Measurements from ENCODE around the gene BCAT1. TPM values are rescaled to one million over a fixed set of nuclear protein-coding genes. Genes with fewer than 3 reads are reported as not detected.
"Not testable (repeated sequence)": the region's sequence is repeated elsewhere in the genome, so short reads cannot be mapped to it uniquely, and the experiment has no call there.

The BCAT1 gene
- total RNA-seq, 2 experiments from 2014 or later = 53.3 to 55.6 TPM

GRCh38 chr12:24943947-24944600 lies 4.8 kb downstream of the BCAT1 start:
- no peak for ATAC-seq
- intact Hi-C loops (cut with micrococcal nuclease) = no loop called here
- TF ChIP-seq, protein P1, sequence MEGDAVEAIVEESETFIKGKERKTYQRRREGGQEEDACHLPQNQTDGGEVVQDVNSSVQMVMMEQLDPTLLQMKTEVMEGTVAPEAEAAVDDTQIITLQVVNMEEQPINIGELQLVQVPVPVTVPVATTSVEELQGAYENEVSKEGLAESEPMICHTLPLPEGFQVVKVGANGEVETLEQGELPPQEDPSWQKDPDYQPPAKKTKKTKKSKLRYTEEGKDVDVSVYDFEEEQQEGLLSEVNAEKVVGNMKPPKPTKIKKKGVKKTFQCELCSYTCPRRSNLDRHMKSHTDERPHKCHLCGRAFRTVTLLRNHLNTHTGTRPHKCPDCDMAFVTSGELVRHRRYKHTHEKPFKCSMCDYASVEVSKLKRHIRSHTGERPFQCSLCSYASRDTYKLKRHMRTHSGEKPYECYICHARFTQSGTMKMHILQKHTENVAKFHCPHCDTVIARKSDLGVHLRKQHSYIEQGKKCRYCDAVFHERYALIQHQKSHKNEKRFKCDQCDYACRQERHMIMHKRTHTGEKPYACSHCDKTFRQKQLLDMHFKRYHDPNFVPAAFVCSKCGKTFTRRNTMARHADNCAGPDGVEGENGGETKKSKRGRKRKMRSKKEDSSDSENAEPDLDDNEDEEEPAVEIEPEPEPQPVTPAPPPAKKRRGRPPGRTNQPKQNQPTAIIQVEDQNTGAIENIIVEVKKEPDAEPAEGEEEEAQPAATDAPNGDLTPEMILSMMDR (IDR thresholded peaks at IDR 0.05) = no peak
- H3K9me3 Mint-ChIP-seq = no peaks in the 10 kb centered on the region
- no peak overlapping the region for H3K27ac Mint-ChIP-seq
- no peak for DNase-seq
- POLR2A ChIA-PET = no interaction called here
- H3K4me1 Mint-ChIP-seq (ENCODE audit: low read depth) = peaks cover 24% of the 10 kb centered on the region
- peaks cover 27% of the 10 kb centered on the region for H3K27me3 Mint-ChIP-seq
- CTCF ChIA-PET = interaction anchor here (1.2 kb wide), 1 partner anchor 40 kb away, joined by 4 read pairs; no protein-coding TSS in a partner anchor
- H3K4me3 Mint-ChIP-seq = no peak overlapping the region
- H3K36me3 Mint-ChIP-seq (ENCODE audit: low read depth) = peaks cover 32% of the 10 kb centered on the region

DNA sequence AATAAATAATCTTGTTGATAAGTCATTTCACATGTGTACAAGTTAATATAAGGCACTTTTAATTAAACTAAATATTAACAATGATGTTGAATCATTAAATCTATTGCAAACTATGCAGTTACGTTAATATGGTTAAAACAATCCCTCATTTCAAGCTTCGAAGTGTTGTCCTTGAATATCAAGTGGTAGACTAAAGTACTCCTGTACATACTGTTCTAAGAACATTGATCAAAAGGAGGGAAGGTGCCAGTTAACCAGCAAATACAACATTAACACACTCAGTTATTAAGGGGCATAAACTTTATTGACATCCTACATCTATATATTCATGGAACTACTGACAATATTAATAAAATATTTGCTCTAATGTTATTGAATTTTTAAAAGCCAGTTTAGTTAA lies 8.7 kb downstream of the BCAT1 start:
- Mint-ChIP-seq H3K4me1 (ENCODE audit: low read depth) (peaks cover 3% of the 10 kb centered on the region), H3K27ac (no peak overlapping the region), H3K27me3 (peaks cover 23% of the 10 kb centered on the region), H3K36me3 (ENCODE audit: low read depth) (peaks cover 16% of the 10 kb centered on the region), H3K9me3 (no peaks in the 10 kb centered on the region), H3K4me3 (no peak overlapping the region)
- TF ChIP-seq, protein P1 (IDR thresholded peaks at IDR 0.05) = no peak
- ChIA-PET POLR2A (no interaction called here), CTCF (no interaction called here)
- ATAC-seq = no peak
- DNase-seq = no peak
- intact Hi-C loops (cut with micrococcal nuclease) = no loop called here

DNA sequence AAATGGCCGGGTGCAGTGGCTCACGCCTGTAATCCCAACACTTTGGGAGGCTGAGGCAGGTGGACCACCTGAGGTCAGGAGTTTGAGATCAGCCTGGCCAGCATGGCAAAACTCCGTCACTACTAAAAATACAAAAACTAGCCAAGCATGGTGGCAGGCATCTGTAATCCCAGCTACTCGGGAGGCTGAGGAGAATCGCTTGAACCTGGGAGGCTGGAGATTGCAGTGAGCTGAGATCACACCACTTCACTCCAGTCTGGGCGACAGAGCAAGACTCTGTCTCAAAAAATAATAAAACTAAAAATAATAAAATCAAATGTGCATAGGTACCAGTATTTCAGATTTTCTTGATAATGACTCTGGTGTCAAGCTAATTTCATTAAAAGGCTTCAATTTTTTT lies 9.3 kb downstream of the BCAT1 start:
- intact Hi-C loops (cut with micrococcal nuclease); DNase-seq; POLR2A ChIA-PET; H3K9me3 Mint-ChIP-seq; H3K4me3 Mint-ChIP-seq; H3K4me1 Mint-ChIP-seq (ENCODE audit: low read depth); ATAC-seq; H3K27ac Mint-ChIP-seq: not testable (repeated sequence)
- Mint-ChIP-seq H3K36me3 (ENCODE audit: low read depth) (peaks cover 10% of the 10 kb centered on the region), H3K27me3 (peaks cover 21% of the 10 kb centered on the region)
- CTCF ChIA-PET = interaction anchor here (1.3 kb wide), 1 partner anchor 215 kb away, joined by 3 read pairs; no protein-coding TSS in a partner anchor

GRCh38 chr12:24938341-24938740 lies 10.6 kb downstream of the BCAT1 start:
- ATAC-seq = no peak
- ChIA-PET POLR2A (no interaction called here), CTCF (no interaction called here)
- no peak for DNase-seq
- intact Hi-C loops (cut with micrococcal nuclease) = no loop called here
- peaks cover 8% of the 10 kb centered on the region for H3K36me3 Mint-ChIP-seq (ENCODE audit: low read depth)
- no peaks in the 10 kb centered on the region for H3K9me3 Mint-ChIP-seq
- H3K27ac Mint-ChIP-seq = no peak overlapping the region
- no peak overlapping the region for H3K4me3 Mint-ChIP-seq
- TF ChIP-seq, protein P1 (IDR thresholded peaks at IDR 0.05) = no peak
- no peaks in the 10 kb centered on the region for H3K4me1 Mint-ChIP-seq (ENCODE audit: low read depth)
- H3K27me3 Mint-ChIP-seq = peaks cover 15% of the 10 kb centered on the region

DNA sequence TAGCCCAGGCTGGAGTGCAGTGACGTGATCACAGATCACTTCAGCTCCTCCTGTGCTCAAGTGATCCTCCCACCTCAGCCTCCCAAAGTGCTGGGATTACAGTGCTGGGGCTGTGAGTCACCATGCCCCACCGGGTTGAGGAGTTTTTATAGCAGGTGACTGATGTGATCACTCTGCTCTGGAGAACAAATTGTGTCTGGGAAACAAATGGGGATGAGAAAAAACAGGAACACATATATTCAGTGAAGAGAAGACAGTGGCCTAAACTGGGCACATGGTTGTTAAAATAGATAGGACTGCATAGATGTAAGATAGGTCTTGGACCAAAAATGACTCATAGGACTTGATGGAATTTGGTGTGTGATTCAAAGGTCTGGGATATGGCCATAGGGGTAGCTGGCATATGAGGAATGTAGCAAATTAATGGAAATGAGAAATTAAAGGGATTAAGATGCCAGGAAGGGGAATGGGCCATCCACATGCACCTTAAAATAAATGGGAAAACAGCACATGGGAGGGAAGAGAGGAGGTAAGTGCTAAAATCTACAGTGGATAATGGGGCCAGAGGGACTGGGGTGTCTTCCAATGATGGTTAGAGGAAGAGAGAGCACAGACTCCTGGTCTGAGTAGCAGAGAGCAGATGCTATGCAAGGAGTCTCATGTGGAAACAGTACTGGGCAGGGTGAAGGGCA lies 11.2 kb downstream of the BCAT1 start:
- TF ChIP-seq, protein P1 (IDR thresholded peaks at IDR 0.05) = no peak

More for the DNA sequence above, 11.2 kb downstream of the BCAT1 start:
- no peaks in the 10 kb centered on the region for H3K9me3 Mint-ChIP-seq
- H3K27me3 Mint-ChIP-seq = peaks cover 15% of the 10 kb centered on the region
- no peak overlapping the region for H3K4me3 Mint-ChIP-seq
- ATAC-seq (no peak), DNase-seq (no peak)
- intact Hi-C loops (cut with micrococcal nuclease) = no loop called here
- H3K27ac Mint-ChIP-seq = no peak overlapping the region
- no peaks in the 10 kb centered on the region for H3K4me1 Mint-ChIP-seq (ENCODE audit: low read depth)
- CTCF ChIA-PET = no interaction called here
- POLR2A ChIA-PET = no interaction called here
- H3K36me3 Mint-ChIP-seq (ENCODE audit: low read depth) = peaks cover 8% of the 10 kb centered on the region
